Smooth muscle cell of bladder (primary cell): ENCODE results near the gene CCT3. TPM values are rescaled to one million over a fixed set of nuclear protein-coding genes. Genes with fewer than 3 reads are reported as not detected.

ENCODE experiments used
- total RNA-seq: library from RNA; depleted of rRNA; stranded (reverse); fragments of >200 nt; gene quantifications from 2 replicates; pipeline ENCODE4 v1.2.3, GENCODE V29; 2014

Gene CCT3
- 323 and 340 TPM in 2 replicates for total RNA-seq

GRCh38 chr1:156338180-156338976 lies at the start of gene CCT3, which contains the start of gene TSACC:
Gene CCT3, minus strand, starts transcription at chr1:156338292. Its CDS starts 108 bp downstream, at chr1:156338184.
Gene TSACC, plus strand, starts transcription at chr1:156338526. Its CDS starts 1,232 bp downstream, at chr1:156339758.

GRCh38 chr1:156368889-156369684 lies 31.0 kb upstream of the CCT3 start, which contains the start of gene RHBG:
Gene RHBG, plus strand, starts transcription at chr1:156369211. Its CDS starts 39 bp downstream, at chr1:156369250.

GRCh38 chr1:156298852-156299357 lies 39.2 kb downstream of the CCT3 start, which contains the start of gene VHLL:
Gene VHLL, minus strand, starts transcription at chr1:156299307. Its CDS starts 118 bp downstream, at chr1:156299189.

GRCh38 chr1:156295391-156295947 lies 42.6 kb downstream of the CCT3 start, which contains the start of gene GLMP:
Gene GLMP, minus strand, starts transcription at chr1:156295679. Its CDS starts 34 bp downstream, at chr1:156295645.

GRCh38 chr1:156284112-156284511 lies 54.0 kb downstream of the CCT3 start, which contains the start of gene TMEM79:
Gene TMEM79, plus strand, starts transcription at chr1:156284325. Its CDS starts 902 bp downstream, at chr1:156285227.

GRCh38 chr1:156282479-156283222 lies 55.4 kb downstream of the CCT3 start, which contains the start of gene SMG5:
Gene SMG5, minus strand, starts transcription at chr1:156282825. Its CDS starts 145 bp downstream, at chr1:156282680.

Other genes starting within 250 kb of the CCT3 start
- gene LMNA, start 223.6 kb downstream of the CCT3 start, total RNA-seq, result 865 and 1,009 TPM in 2 replicates
- gene SEMA4A, start 184.7 kb downstream of the CCT3 start, total RNA-seq, result 0.57 and 0.83 TPM in 2 replicates
- gene SLC25A44, start 144.2 kb downstream of the CCT3 start, total RNA-seq, result 5.5 and 7.2 TPM in 2 replicates
- 17.2 and 21.9 TPM in 2 replicates for gene PMF1, start 125.3 kb downstream of the CCT3 start, total RNA-seq
- 0.09 and 0.14 TPM in 2 replicates for gene BGLAP, start 96.1 kb downstream of the CCT3 start, total RNA-seq
- 0.14 and 0.28 TPM in 2 replicates for gene PAQR6, start 90.2 kb downstream of the CCT3 start, total RNA-seq
- gene SMG5, start 55.5 kb downstream of the CCT3 start, total RNA-seq, result 29.2 and 34.9 TPM in 2 replicates
- 1.3 and 2.2 TPM in 2 replicates for gene TMEM79, start 54.0 kb downstream of the CCT3 start, total RNA-seq
- 72.1 and 81.4 TPM in 2 replicates for gene GLMP, start 42.6 kb downstream of the CCT3 start, total RNA-seq
- gene VHLL, start 39.0 kb downstream of the CCT3 start, total RNA-seq, result 0.28 TPM in 1 of 2 replicates, not detected in the other
- gene TSACC, start 234 bp upstream of the CCT3 start, total RNA-seq, result not detected in 2 replicates
- not detected in 2 replicates for gene RHBG, start 30.9 kb upstream of the CCT3 start, total RNA-seq
- 4.2 and 4.3 TPM in 2 replicates for gene MEF2D, start 162.5 kb upstream of the CCT3 start, total RNA-seq
- gene IQGAP3, start 234.3 kb upstream of the CCT3 start, total RNA-seq, result 2.3 and 2.5 TPM in 2 replicates
- gene TTC24, start 241.4 kb upstream of the CCT3 start, total RNA-seq, result not detected in 2 replicates